ENCODE data around the gene WDR7. TPM values are rescaled to one million over a fixed set of nuclear protein-coding genes. Genes with fewer than 3 reads are reported as not detected.

WDR7 gene
- total RNA-seq, 4 donors from 2014 or later, result 22.6 to 39.0 (median 31.2) TPM

DNA sequence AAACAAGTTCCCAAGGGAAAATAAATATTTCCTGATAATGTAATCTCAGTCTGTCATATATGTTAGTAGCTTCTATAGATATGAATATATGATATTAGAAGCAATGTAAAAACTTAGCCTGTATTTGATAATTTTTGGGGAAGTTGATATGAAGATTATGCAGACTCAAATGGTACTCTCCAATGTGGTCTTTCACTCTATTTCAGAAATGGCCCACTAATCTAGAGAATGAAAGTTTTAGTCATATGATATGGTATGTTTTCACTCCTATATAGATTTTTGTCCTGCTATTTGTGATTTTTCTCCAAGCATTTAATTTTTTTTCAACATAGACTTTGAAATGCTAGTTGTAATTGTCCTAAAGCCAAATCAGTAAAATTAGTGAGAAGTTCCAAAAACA is 259.1 kb downstream of the WDR7 start:
- Histone ChIP-seq H3K9me3 (no peaks in the 10 kb centered on the region), H3K27ac (no peak overlapping the region), H3K36me3 (no peaks in the 10 kb centered on the region), H3K27me3 (no peaks in the 10 kb centered on the region), H3K4me1 (no peaks in the 10 kb centered on the region), H3K4me3 (no peak overlapping the region)
- no peak for TF ChIP-seq EP300 (IDR thresholded peaks at IDR 0.05)
- TF ChIP-seq, protein P1, sequence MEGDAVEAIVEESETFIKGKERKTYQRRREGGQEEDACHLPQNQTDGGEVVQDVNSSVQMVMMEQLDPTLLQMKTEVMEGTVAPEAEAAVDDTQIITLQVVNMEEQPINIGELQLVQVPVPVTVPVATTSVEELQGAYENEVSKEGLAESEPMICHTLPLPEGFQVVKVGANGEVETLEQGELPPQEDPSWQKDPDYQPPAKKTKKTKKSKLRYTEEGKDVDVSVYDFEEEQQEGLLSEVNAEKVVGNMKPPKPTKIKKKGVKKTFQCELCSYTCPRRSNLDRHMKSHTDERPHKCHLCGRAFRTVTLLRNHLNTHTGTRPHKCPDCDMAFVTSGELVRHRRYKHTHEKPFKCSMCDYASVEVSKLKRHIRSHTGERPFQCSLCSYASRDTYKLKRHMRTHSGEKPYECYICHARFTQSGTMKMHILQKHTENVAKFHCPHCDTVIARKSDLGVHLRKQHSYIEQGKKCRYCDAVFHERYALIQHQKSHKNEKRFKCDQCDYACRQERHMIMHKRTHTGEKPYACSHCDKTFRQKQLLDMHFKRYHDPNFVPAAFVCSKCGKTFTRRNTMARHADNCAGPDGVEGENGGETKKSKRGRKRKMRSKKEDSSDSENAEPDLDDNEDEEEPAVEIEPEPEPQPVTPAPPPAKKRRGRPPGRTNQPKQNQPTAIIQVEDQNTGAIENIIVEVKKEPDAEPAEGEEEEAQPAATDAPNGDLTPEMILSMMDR (IDR thresholded peaks at IDR 0.05), result no peak
- DNase-seq (ENCODE audit: low spot score in 2 of 2), result no peak

DNA sequence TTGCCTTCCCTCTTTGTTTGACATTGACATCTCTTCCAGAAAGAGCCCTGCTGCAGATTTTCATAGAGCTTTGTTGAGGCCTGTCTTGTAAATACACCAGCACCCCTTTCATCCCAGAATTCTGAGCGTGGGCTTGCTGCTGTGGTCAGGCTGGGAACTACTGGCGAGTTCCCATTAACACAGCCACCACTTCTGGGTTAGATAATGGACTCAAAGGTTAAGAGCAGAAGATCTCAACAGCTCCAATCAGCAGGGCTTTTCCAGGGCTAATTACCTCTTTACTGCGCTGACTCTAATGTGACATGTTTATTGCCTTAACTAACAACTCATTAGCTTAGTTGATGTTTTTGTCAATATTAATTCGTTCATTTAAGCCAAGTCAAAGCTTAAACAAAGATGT is 259.8 kb downstream of the WDR7 start:
- no peaks in the 10 kb centered on the region for H3K27me3 ChIP-seq
- no peak overlapping the region for H3K27ac ChIP-seq
- H3K36me3 ChIP-seq, result no peaks in the 10 kb centered on the region
- 62 to 81% methylated on average over 4 of the region's 4 CpGs for WGBS, 2 donors
- H3K9me3 ChIP-seq, result no peaks in the 10 kb centered on the region
- DNase-seq (ENCODE audit: low spot score in 2 of 2), result no peak
- no peaks in the 10 kb centered on the region for H3K4me1 ChIP-seq
- H3K4me3 ChIP-seq, result no peak overlapping the region
- TF ChIP-seq, protein P1 (IDR thresholded peaks at IDR 0.05), result no peak
- TF ChIP-seq EP300 (IDR thresholded peaks at IDR 0.05), result no peak
- TF ChIP-seq POLR2A (IDR thresholded peaks at IDR 0.05), result no peak

DNA sequence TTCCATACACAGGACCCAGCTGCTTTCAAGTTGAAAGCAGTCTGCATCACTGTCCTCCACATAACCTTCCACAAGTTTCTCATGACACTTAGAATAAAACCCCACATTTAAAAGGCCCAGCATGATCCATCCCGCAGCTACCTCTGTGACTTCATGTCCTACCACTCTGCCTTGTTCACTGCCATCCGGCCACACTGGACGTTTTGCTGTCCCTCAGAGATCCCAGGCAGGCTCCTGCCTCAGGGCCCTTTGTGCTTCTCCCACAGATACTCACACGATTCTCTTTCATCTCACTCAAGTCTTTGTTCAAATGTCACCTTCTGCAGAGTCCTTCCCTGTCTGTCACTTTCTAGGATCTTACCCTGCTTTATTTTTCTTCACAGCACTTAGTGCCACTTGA is 262.8 kb downstream of the WDR7 start:
- TF ChIP-seq EP300 (IDR thresholded peaks at IDR 0.05) (no peak), POLR2A (IDR thresholded peaks at IDR 0.05) (no peak)
- TF ChIP-seq, protein P1 (IDR thresholded peaks at IDR 0.05), result no peak
- WGBS, 2 donors, result 74 to 82% methylated on average over 4 of the region's 4 CpGs
- Histone ChIP-seq H3K27ac (no peak overlapping the region), H3K9me3 (no peaks in the 10 kb centered on the region), H3K4me1 (no peaks in the 10 kb centered on the region), H3K27me3 (no peaks in the 10 kb centered on the region), H3K4me3 (no peak overlapping the region), H3K36me3 (no peaks in the 10 kb centered on the region)
- no peak for DNase-seq (ENCODE audit: low spot score in 2 of 2)

DNA sequence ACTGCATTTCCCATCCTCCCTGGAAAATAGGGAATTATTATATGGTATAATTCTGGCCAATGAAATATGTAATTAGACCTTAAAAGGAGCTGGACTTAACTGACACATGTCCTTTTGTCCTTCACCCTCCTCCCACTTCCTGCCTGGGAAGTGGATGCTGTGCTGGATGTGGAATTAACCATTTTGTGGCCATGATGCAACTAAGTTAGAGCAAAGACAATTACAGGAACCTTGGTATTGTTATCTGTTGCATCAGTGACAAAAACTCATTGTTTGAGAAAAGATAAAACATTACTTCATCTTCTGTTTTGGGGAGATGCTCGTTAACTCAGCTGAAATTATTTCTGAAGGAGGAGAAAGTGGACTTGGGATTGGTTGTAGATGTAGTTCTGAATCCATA is 268.0 kb downstream of the WDR7 start:
- H3K9me3 ChIP-seq, result no peaks in the 10 kb centered on the region
- no peak for TF ChIP-seq EP300 (IDR thresholded peaks at IDR 0.05)
- TF ChIP-seq, protein P1 (IDR thresholded peaks at IDR 0.05), result no peak
- no peak for DNase-seq (ENCODE audit: low spot score in 2 of 2)
- no peaks in the 10 kb centered on the region for H3K36me3 ChIP-seq
- 85% methylated on average over 1 of the region's 1 CpG for WGBS, 2 donors
- H3K4me3 ChIP-seq, result no peak overlapping the region
- H3K27me3 ChIP-seq, result no peaks in the 10 kb centered on the region
- H3K27ac ChIP-seq, result no peak overlapping the region
- H3K4me1 ChIP-seq, result peaks cover 0 to 5% (median 0%) of the 10 kb centered on the region in 4 donors

DNA sequence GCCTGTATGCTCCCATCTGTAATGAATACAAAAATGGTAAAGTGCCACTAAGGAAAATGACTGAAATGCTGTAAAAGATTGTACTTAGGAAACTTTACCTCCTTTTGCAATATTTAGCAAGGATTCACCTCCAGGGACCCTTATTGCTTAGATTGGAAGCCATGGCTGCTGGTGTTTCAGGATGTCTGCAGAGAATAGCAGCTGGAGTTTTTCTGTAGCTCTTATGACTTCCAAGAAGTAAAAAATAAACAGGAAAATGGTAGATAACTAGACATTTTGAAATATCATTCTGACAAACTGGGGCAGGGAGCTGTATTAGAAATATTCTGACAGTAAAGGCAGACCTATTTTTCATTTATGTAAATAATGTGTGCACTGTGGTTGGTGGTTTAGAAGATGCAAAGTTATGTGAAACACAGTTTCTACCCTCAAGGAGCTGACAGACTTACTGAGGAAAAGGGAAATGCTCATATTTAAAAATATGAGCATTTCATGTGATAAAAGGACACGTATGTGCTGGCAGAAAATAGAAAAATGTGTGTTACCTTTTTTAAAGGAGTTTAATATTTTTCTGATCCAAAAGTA is 270.8 kb downstream of the WDR7 start:
- H3K36me3 ChIP-seq, result peaks cover 0 to 7% (median 0%) of the 10 kb centered on the region in 3 donors
- peaks cover 0 to 5% (median 0%) of the 10 kb centered on the region in 4 donors for H3K4me1 ChIP-seq
- H3K27ac ChIP-seq, result no peak overlapping the region
- 95 to 100% methylated on average over 1 of the region's 1 CpG for WGBS, 2 donors
- no peaks in the 10 kb centered on the region for H3K27me3 ChIP-seq
- no peak overlapping the region for H3K4me3 ChIP-seq
- TF ChIP-seq EP300 (IDR thresholded peaks at IDR 0.05), result no peak
- no peaks in the 10 kb centered on the region for H3K9me3 ChIP-seq
- no peak for DNase-seq (ENCODE audit: low spot score in 2 of 2)

DNA sequence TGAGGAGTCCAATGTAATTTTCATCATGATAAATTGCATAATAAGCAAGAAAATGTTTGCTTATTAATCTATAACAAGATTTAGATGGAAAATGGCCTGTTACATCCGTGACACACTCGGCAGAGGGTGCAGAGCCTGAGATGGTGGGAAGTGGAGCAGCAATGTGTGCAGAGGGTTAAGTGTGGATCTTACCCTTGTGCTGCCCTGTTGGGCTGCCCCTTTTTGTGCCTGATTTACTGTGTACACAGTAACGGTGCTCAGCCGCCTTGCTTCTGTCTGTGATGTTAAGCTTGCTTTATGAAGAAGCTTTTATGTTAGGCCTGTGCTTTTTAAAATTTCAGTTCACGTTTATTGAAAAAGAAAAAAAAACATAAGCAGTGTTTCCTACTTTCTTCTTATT is 275.6 kb downstream of the WDR7 start:
- Histone ChIP-seq H3K36me3 (peaks cover 0 to 7% (median 0%) of the 10 kb centered on the region in 3 donors), H3K4me1 (no peaks in the 10 kb centered on the region), H3K9me3 (no peaks in the 10 kb centered on the region), H3K27ac (no peak overlapping the region), H3K27me3 (no peaks in the 10 kb centered on the region), H3K4me3 (no peak overlapping the region)
- no peak for DNase-seq (ENCODE audit: low spot score in 2 of 2)
- TF ChIP-seq, protein P1 (IDR thresholded peaks at IDR 0.05), result no peak
- TF ChIP-seq EP300 (IDR thresholded peaks at IDR 0.05) (no peak), POLR2A (IDR thresholded peaks at IDR 0.05) (no peak)
- WGBS, 2 donors, result 75 to 77% methylated on average over 5 of the region's 5 CpGs
